ENCODE results near the gene FGGY.

Gene FGGY

DNA sequence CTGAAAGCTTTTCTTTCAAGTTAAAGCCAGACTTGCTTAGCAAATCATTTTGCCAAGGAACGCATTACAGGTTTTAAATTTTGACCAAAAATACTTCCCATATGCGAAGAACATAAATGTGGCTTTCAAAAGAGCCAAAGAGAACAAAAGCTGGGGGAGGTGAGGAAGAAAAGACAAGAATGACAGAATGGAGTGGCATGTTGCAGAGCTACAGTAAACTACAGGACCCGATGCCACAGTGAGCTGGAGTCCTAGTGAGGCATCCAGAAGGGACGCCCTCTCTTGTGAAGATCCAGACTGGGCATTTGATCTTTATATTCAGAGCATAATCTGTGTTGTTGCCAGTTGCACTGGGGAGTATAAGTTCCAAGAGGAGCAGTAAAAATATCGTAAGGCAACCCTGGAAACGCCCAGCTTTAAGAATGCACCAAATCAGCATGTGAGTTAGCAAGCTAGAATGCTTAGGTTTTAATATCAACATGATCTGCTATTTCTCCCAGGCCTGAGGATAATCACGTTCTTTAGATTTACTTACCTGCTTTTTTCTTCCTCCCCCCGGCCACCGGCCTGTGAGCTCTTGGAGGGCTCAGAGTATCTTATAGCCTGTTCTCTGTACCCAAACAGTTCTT lies 469.4 kb downstream of the FGGY start:
- DNase-seq (ENCODE audit: low spot score) = no peak

DNA sequence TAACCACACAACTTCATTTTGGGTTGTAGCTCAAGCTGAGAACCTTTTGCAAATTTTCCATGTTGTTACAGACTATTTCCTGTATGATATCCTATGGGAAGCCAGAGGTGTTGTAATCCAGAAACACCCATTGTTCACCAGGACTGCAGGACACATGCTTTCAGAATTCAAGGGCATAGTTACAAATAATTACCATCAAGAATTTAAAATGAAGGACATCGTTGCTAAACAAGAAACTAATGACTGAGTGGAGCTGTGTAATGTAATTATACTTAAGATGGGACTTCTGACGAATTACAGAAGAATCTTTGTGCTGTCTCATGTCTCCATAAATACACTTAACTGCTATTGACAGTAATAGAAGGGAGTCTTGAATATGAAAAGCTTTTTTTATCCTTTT lies 470.2 kb downstream of the FGGY start:
- no peak for DNase-seq (ENCODE audit: low spot score)

GRCh38 chr1:59768792-59769735 lies 472.2 kb downstream of the FGGY start:
- no peak for DNase-seq (ENCODE audit: low spot score)

- no peak for DNase-seq (ENCODE audit: low spot score)
Observed at GRCh38 chr1:59769736-59770095, 472.8 kb downstream of the FGGY start.

GRCh38 chr1:59771361-59771760 lies 474.5 kb downstream of the FGGY start:
- no peak for DNase-seq (ENCODE audit: low spot score)

DNA sequence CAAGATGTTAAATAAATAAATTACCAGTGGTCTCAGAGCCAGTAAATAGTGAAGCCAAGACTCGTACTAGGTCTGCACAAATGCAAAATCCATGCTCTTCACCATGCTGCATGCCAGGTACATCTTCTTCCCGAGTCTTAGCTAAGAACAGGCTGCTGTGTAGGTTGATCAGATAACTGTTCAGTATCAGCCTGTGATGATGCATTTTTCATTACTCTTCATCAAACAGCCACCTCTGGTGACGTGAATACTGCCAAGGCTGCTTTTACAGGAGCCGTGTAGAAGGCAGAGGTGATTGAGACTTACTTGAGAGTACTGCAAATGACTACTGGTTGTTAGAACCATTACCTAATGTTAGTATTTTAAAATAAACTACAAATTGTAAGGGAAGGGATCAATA lies 478.6 kb downstream of the FGGY start:
- no peak for DNase-seq (ENCODE audit: low spot score)

DNA sequence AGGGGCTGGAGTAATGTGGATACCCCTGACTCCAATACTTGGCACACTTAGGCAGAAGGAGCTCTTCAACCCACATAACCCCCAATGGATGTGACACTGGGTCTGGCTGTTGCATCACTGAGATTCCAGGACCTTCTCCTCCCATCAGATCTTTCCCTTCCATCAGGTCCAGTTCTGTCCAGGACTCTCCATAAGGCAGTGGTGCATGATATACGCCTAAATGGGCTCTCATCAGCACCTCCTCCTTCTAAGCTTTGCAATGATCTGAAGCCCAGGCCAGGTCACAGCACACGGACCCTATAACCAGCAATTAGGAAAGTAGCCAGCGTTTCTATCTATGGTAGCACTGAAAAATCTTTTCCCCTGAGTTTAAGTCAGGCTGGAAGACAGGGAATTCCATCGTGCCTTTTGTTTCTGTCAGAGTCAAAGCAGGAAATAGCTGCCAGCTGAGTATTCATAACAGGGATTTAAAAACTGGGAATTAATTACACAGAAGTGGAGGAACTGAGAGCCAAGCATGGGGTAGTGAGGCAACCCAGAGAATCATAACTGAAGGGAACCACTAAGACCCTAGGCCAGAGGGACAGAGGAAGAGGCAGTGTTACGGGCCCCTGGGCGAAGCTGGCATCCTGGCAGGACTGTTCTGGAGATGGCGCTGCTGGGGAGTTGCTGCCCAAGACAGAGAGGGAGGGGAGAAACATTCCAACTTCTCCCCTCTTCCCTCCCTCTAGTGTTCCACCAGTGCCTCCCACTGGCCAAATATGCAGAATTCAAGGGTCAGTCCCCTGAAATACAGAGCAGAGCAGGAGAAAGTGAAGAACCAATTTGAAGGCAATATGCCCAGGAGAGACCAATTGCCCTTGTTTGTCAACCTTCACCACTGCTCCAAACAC lies 480.3 kb downstream of the FGGY start:
- no peak for DNase-seq (ENCODE audit: low spot score)

DNA sequence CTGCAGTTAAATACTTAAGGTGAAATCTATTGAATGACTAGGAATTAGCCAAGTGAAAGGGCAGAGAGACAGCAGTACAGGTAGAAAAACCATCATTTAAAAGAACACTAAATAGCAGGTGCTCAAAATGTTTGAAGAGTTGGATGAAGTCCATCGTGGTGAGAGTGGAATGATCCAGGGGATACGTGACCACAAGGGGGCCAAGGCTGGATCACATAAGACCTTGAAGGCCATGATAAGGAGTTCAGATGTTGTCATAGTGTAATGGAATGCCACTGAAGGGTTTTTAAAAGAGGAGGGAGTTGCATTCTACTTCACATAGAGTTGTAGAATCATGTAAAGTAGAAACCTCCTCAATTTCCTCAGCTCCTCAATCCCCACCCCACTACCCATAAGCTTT lies 483.1 kb downstream of the FGGY start:
- DNase-seq (ENCODE audit: low spot score) = no peak

- DNase-seq (ENCODE audit: low spot score) = no peak
Observed at GRCh38 chr1:59788825-59789224, 491.9 kb downstream of the FGGY start.

DNA sequence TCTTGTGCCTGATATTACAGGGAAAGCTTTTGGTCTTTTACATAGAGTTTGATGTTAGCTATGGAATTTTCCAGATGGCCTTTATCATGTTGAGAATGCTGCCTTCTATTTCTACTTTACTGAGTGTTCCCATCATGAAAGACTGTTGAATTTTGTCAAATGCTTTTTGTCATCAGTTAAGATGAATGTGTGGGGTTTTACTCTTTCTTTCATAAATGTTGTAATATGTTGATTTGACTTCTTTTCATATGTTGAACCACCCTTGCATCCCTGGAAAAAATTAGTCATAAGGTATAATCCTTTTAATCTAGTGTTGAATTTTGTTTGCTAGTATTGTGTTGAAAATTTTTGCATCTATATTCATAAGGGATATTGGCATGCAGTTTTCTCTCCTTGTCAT lies 501.7 kb downstream of the FGGY start:
- DNase-seq (ENCODE audit: low spot score) = no peak

DNA sequence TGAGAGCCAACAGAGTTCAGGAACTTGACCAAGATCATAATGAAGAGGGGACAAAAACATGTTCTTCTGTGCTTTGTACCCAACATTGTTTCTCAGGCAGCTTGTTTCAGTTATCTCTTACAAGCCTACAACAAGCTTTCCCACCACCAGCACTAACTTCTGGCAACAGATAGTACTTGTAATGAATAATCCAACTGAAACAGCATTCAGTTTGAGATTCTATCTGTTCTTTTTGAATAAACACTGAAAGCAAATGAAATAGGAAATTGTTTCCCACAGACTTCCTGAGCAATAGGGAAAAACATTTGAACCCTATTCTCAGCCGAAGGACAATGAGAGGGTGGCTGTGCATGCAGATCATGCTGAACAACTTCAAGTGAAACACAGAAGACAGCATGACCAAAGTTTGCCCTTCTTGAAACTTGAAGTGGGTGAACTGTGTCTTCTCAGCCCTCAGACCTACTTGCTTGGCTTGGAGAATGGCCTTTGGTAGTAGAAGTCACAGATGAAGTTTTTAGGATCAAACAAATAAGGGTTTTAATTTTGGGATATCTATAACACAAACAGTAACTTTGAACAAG lies 506.7 kb downstream of the FGGY start:
- DNase-seq (ENCODE audit: low spot score) = no peak

GRCh38 chr1:59804301-59804700 lies 507.4 kb downstream of the FGGY start:
- no peak for DNase-seq (ENCODE audit: low spot score)

DNA sequence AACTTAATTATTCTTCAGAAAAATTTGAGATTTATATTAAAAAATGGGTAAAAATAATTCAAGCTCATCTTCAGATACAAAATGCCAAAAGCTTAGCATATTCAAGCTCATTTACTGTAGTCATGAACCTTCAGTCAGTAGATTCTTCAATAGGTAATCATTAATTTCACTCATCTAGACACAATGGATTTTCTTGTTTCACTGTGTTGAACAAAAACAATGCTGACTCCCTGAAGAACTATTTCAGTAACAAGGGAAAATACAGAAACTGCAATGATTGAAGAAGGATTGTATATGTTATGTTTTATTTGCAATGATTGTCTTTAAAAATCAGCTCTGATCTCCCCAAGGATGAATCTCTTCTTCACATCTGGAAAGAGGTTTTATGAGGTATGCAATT lies 508.7 kb downstream of the FGGY start:
- DNase-seq (ENCODE audit: low spot score) = no peak

Data from CD4-positive, alpha-beta T cell treated with Interleukin-2 at 100 ng/mL for 4 hours (primary cell).